ENCODE results near the gene TRPV4. TPM values are rescaled to one million over a fixed set of nuclear protein-coding genes. Genes with fewer than 3 reads are reported as not detected.

The TRPV4 gene
- total and polyA plus RNA-seq, 10 of the 15 experiments (the other 5 are each of a cell fraction or from before 2014, with no cell fraction given), result not detected

DNA sequence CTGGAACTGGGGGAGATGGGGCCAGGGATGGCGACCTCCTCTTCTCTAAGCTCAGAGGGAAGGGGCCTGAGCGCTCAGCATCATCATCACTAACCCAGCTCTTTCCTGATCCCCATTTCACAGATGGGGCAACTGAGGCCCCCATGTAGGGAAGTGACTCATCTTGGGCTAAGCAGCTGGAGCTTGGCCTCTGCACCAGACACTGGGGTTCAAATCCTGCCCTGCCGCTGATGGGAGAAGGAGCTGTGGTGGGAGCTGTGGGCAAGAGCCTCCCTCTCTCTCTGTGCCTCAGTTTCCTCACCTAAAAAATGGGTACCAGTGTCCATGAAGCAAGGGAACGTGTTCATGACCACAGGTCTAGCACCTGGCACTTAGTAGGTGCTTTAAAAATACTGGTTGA, 2.6 kb upstream of the TRPV4 start:
- Histone ChIP-seq H3K4me2 (ENCODE audit: control insufficient read depth, insufficient read depth) (no peak overlapping the region), H3K27me3 (replicated peaks in 1 of 2; ENCODE audit: control insufficient read depth in 2 of 2, insufficient read depth in 2 of 2, low read length in 1 of 2) (peaks cover 3 to 4% of the 10 kb centered on the region in 2 experiments), H3K79me2 (ENCODE audit: control insufficient read depth, insufficient read depth, low read length) (no peaks in the 10 kb centered on the region), H4K20me1 (ENCODE audit: control insufficient read depth, insufficient read depth) (no peaks in the 10 kb centered on the region), H3K9ac (ENCODE audit: control insufficient read depth, insufficient read depth, low read length) (no peak overlapping the region), H3K9me3 (replicated peaks; ENCODE audit: control insufficient read depth, insufficient read depth, low read length) (no peaks in the 10 kb centered on the region), H3K4me3 (no peak overlapping the region), H3K27ac (ENCODE audit: control insufficient read depth, insufficient read depth) (no peak overlapping the region), H3K36me3 (ENCODE audit: control insufficient read depth in 2 of 2, insufficient read depth in 2 of 2, low read length in 1 of 2) (no peaks in the 10 kb centered on the region), H2AFZ (ENCODE audit: control insufficient read depth, low read depth, low read length) (no peak overlapping the region), H3K4me1 (ENCODE audit: control insufficient read depth, insufficient read depth, low read length) (no peaks in the 10 kb centered on the region)
- ChIA-PET SMC1A (ENCODE audit: uncharacterized antibody, unreplicated experiment) (no interaction called here), CTCF (interaction anchor here (0.6 to 4.0 kb wide), 4 partner anchors 9 to 1059 kb away, joined by 3 to 14 read pairs (median 4); no protein-coding TSS in a partner anchor), RAD21 (ENCODE audit: unreplicated experiment) (interaction anchor here (0.7 kb wide), 1 partner anchor 93 kb away, joined by 3 read pairs; no protein-coding TSS in a partner anchor), POLR2A (no interaction called here)
- no TSS peak for BruUV-seq (replicated peaks)
- ATAC-seq (no peak), DNase-seq (ENCODE audit: low read depth, low spot score) (no peak), FAIRE-seq (no peak)
- 17% methylated on average over 4 of the region's 4 CpGs for WGBS (ENCODE audit: insufficient coverage, insufficient replicate concordance, low lambda C conversion rate, missing lambda C conversion rate)
- in situ Hi-C loops (cut with MboI) (no loop called here), intact Hi-C loops (cut with micrococcal nuclease; ENCODE audit: unreplicated experiment) (no loop called here)
- TF ChIP-seq, protein P1, sequence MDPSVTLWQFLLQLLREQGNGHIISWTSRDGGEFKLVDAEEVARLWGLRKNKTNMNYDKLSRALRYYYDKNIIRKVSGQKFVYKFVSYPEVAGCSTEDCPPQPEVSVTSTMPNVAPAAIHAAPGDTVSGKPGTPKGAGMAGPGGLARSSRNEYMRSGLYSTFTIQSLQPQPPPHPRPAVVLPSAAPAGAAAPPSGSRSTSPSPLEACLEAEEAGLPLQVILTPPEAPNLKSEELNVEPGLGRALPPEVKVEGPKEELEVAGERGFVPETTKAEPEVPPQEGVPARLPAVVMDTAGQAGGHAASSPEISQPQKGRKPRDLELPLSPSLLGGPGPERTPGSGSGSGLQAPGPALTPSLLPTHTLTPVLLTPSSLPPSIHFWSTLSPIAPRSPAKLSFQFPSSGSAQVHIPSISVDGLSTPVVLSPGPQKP (IDR thresholded peaks at IDR 0.05; ENCODE audit: low read depth, low read length), result no peak
- no peak for TF ChIP-seq TCF3 (IDR thresholded peaks at IDR 0.05; ENCODE audit: borderline replicate concordance, insufficient read depth, low read depth, low read length)
- TF ChIP-seq, protein P2, sequence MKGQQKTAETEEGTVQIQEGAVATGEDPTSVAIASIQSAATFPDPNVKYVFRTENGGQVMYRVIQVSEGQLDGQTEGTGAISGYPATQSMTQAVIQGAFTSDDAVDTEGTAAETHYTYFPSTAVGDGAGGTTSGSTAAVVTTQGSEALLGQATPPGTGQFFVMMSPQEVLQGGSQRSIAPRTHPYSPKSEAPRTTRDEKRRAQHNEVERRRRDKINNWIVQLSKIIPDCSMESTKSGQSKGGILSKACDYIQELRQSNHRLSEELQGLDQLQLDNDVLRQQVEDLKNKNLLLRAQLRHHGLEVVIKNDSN (IDR thresholded peaks at IDR 0.05; ENCODE audit: borderline replicate concordance, extremely low read length, insufficient read depth, low read depth, low read length), result no peak
- TF ChIP-seq, protein P3, sequence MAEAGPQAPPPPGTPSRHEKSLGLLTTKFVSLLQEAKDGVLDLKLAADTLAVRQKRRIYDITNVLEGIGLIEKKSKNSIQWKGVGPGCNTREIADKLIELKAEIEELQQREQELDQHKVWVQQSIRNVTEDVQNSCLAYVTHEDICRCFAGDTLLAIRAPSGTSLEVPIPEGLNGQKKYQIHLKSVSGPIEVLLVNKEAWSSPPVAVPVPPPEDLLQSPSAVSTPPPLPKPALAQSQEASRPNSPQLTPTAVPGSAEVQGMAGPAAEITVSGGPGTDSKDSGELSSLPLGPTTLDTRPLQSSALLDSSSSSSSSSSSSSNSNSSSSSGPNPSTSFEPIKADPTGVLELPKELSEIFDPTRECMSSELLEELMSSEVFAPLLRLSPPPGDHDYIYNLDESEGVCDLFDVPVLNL (IDR thresholded peaks at IDR 0.05; ENCODE audit: low read depth, low read length), result no peak
- no peak for TF ChIP-seq FOS (IDR thresholded peaks at IDR 0.05; ENCODE audit: borderline replicate concordance, extremely low read depth, insufficient read length)
- TF ChIP-seq, protein P4, sequence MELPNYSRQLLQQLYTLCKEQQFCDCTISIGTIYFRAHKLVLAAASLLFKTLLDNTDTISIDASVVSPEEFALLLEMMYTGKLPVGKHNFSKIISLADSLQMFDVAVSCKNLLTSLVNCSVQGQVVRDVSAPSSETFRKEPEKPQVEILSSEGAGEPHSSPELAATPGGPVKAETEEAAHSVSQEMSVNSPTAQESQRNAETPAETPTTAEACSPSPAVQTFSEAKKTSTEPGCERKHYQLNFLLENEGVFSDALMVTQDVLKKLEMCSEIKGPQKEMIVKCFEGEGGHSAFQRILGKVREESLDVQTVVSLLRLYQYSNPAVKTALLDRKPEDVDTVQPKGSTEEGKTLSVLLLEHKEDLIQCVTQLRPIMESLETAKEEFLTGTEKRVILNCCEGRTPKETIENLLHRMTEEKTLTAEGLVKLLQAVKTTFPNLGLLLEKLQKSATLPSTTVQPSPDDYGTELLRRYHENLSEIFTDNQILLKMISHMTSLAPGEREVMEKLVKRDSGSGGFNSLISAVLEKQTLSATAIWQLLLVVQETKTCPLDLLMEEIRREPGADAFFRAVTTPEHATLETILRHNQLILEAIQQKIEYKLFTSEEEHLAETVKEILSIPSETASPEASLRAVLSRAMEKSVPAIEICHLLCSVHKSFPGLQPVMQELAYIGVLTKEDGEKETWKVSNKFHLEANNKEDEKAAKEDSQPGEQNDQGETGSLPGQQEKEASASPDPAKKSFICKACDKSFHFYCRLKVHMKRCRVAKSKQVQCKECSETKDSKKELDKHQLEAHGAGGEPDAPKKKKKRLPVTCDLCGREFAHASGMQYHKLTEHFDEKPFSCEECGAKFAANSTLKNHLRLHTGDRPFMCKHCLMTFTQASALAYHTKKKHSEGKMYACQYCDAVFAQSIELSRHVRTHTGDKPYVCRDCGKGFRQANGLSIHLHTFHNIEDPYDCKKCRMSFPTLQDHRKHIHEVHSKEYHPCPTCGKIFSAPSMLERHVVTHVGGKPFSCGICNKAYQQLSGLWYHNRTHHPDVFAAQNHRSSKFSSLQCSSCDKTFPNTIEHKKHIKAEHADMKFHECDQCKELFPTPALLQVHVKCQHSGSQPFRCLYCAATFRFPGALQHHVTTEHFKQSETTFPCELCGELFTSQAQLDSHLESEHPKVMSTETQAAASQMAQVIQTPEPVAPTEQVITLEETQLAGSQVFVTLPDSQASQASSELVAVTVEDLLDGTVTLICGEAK (IDR thresholded peaks at IDR 0.05; ENCODE audit: borderline replicate concordance), result no peak
- no peak for TF ChIP-seq MXI1 (IDR thresholded peaks at IDR 0.05; ENCODE audit: low read depth, low read length)
- TF ChIP-seq SIX5 (IDR thresholded peaks at IDR 0.05; ENCODE audit: low read depth, low read length, severe bottlenecking), result no peak
- TF ChIP-seq, protein P5, sequence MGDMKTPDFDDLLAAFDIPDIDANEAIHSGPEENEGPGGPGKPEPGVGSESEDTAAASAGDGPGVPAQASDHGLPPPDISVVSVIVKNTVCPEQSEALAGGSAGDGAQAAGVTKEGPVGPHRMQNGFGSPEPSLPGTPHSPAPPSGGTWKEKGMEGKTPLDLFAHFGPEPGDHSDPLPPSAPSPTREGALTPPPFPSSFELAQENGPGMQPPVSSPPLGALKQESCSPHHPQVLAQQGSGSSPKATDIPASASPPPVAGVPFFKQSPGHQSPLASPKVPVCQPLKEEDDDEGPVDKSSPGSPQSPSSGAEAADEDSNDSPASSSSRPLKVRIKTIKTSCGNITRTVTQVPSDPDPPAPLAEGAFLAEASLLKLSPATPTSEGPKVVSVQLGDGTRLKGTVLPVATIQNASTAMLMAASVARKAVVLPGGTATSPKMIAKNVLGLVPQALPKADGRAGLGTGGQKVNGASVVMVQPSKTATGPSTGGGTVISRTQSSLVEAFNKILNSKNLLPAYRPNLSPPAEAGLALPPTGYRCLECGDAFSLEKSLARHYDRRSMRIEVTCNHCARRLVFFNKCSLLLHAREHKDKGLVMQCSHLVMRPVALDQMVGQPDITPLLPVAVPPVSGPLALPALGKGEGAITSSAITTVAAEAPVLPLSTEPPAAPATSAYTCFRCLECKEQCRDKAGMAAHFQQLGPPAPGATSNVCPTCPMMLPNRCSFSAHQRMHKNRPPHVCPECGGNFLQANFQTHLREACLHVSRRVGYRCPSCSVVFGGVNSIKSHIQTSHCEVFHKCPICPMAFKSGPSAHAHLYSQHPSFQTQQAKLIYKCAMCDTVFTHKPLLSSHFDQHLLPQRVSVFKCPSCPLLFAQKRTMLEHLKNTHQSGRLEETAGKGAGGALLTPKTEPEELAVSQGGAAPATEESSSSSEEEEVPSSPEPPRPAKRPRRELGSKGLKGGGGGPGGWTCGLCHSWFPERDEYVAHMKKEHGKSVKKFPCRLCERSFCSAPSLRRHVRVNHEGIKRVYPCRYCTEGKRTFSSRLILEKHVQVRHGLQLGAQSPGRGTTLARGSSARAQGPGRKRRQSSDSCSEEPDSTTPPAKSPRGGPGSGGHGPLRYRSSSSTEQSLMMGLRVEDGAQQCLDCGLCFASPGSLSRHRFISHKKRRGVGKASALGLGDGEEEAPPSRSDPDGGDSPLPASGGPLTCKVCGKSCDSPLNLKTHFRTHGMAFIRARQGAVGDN (IDR thresholded peaks at IDR 0.05), result no peak
- no peak for TF ChIP-seq STAT1 (conservative IDR thresholded peaks at IDR 0.05)
- no peak for TF ChIP-seq EGR1 (IDR thresholded peaks at IDR 0.05; ENCODE audit: borderline replicate concordance in 1 of 2, low read depth in 2 of 2, low read length in 2 of 2)
- TF ChIP-seq NR2C1 (IDR thresholded peaks at IDR 0.05), result no peak

Data from GM12878 (cell line).